RWPE1 (cell line): Measurements from ENCODE around the gene ARVCF.

ENCODE experiments used
- CTCF ChIA-PET: fragments of 350-600 bp; sonication (Branson Sonifier 250); formaldehyde crosslinking; extraction: SDS; loops from one replicate; lab custom pipeline; 2021; lab: Yijun Ruan, JAX
- POLR2A ChIA-PET: fragments of 400-600 bp; formaldehyde crosslinking; extraction: SDS; loops from one replicate; lab custom pipeline; 2020; ENCODE audit warnings: antibody characterized with exemption; ENCODE audit not compliant: low non-redundant PET; lab: Yijun Ruan, JAX
- DNase-seq: peaks from one replicate; pipeline ENCODE4 v3.0.0; 2012; ENCODE audit warnings: low spot score
- H3K27ac ChIP-seq: fragments of 450-650 bp; 2 replicates; pipeline ENCODE4 v1.5.1; 2017
- CTCF ChIP-seq: fragments of 450-650 bp; conservative IDR thresholded peaks from 2 replicates; pipeline ENCODE4 v1.5.1; 2017; ENCODE audit warnings: low read depth, mild to moderate bottlenecking

The ARVCF gene

GRCh38 chr22:20022231-20022977 is 5.8 kb upstream of the ARVCF start:
- no peak for DNase-seq
- ChIA-PET CTCF (interaction anchor here (0.6 to 0.7 kb wide), 3 partner anchors 10 to 75 kb away, joined by 3 to 4 read pairs (median 4); no protein-coding TSS in a partner anchor), POLR2A (interaction anchor here (0.8 kb wide), 1 partner anchor 52 kb away, joined by 3 read pairs; no protein-coding TSS in a partner anchor)
- TF ChIP-seq CTCF: no peak
- peak overlapping the region; percentile 65 for H3K27ac ChIP-seq

GRCh38 chr22:20021196-20022181 is 4.9 kb upstream of the ARVCF start:
- TF ChIP-seq CTCF: no peak
- POLR2A ChIA-PET: interaction anchor here (0.8 kb wide), 1 partner anchor 53 kb away, joined by 3 read pairs; no protein-coding TSS in a partner anchor
- CTCF ChIA-PET: interaction anchor here (0.7 kb wide), 2 partner anchors 20 to 74 kb away, joined by 3 to 4 read pairs; no protein-coding TSS in a partner anchor
- DNase-seq: no peak
- H3K27ac ChIP-seq: peak overlapping the region; percentile 65

GRCh38 chr22:20020533-20021195 is 4.0 kb upstream of the ARVCF start, which contains the start of gene TANGO2:
Gene TANGO2 (plus strand): TSS chr22:20021110. CDS start chr22:20036799, 15,689 bp downstream.
- ChIA-PET CTCF (no interaction called here), POLR2A (interaction anchor here (0.5 kb wide), 1 partner anchor 184 kb away, joined by 3 read pairs; no protein-coding TSS in a partner anchor)
- H3K27ac ChIP-seq: peak within 1 kb of the TSS; percentile 65
- DNase-seq: peak; percentile 96
- TF ChIP-seq CTCF: no peak

- H3K27ac ChIP-seq: peak overlapping the region; percentile 65
- no peak for DNase-seq
- CTCF ChIA-PET: interaction anchor here (0.6 kb wide), 1 partner anchor 12 kb away, joined by 3 read pairs; no protein-coding TSS in a partner anchor
- no peak for TF ChIP-seq CTCF
- POLR2A ChIA-PET: interaction anchor here (0.5 kb wide), 1 partner anchor 185 kb away, joined by 3 read pairs; no protein-coding TSS in a partner anchor
These were observed 3.3 kb upstream of the ARVCF start for GRCh38 chr22:20019661-20020532.

- ChIA-PET CTCF (no interaction called here), POLR2A (no interaction called here)
- H3K27ac ChIP-seq: no peak overlapping the region
- no peak for TF ChIP-seq CTCF
- no peak for DNase-seq
These were observed 1.4 kb upstream of the ARVCF start for GRCh38 chr22:20018001-20018400.
